GM12878 (cell line): ENCODE measurements around the gene SLC25A11. TPM values are rescaled to one million over a fixed set of nuclear protein-coding genes. Genes with fewer than 3 reads are reported as not detected.
A peak's percentile ranks its signal among the peaks of the same experiment; 100 is the strongest.

Experiments used
- ATAC-seq: fragments of 200-7000 bp; cut with Tn5 transposase; 3 replicates; pipeline ENCODE4 v1.9.1; 2020; ENCODE audit warnings: mild to moderate bottlenecking, moderate library complexity
- BruUV-seq: library from RNA; stranded (reverse); fragments of 400-500 nt; replicated peaks from 2 replicates; lab custom pipeline; 2021; lab: Mats Ljungman, UMichigan
- CTCF ChIA-PET: fragments of 300-600 bp; sonication (Branson Sonifier 250); formaldehyde crosslinking; extraction: SDS; loops from one replicate; lab custom pipeline; 2021; ENCODE audit warnings: inconsistent platforms; lab: Yijun Ruan, JAX
- POLR2A ChIA-PET: fragments of 350-600 bp; formaldehyde crosslinking; extraction: SDS; loops from one replicate; lab custom pipeline; 2021; ENCODE audit warnings: inconsistent platforms; lab: Charles Lee
- RAD21 ChIA-PET: fragments of 300-600 bp; sonication (Branson Sonifier 250); formaldehyde crosslinking; loops from one replicate; lab custom pipeline; 2023; ENCODE audit warnings: antibody characterized with exemption; ENCODE audit not compliant: unreplicated experiment; lab: Charles Lee
- SMC1A ChIA-PET: fragments of 300-600 bp; sonication (Branson Sonifier 250); formaldehyde crosslinking; loops from one replicate; lab custom pipeline; 2023; ENCODE audit not compliant: unreplicated experiment, uncharacterized antibody; lab: Charles Lee
- DNase-seq: peaks from one replicate; pipeline ENCODE4 v3.0.0-alpha.2; 2011; ENCODE audit warnings: low read depth, low spot score
- FAIRE-seq: peaks from 3 replicates; lab custom pipeline; 2011; peaks lifted over from hg19 to GRCh38; lab: Jason Lieb, UNC
- H2AFZ ChIP-seq: 2 replicates; pipeline ENCODE4 v1.6.0; 2011; ENCODE audit warnings: low read depth, low read length, control low read depth; ENCODE audit not compliant: control insufficient read depth
- H3K27ac ChIP-seq: 2 replicates; pipeline ENCODE4 v1.5.1; 2011; ENCODE audit warnings: control low read depth; ENCODE audit not compliant: control insufficient read depth, insufficient read depth
- H3K27me3 ChIP-seq, 2 experiments: replicated peaks in 1 of 2; 2 replicates each; pipeline versions ENCODE4 v1.6.0 to v1.6.1; 2011; ENCODE audit warnings: low read length in 1 of 2; ENCODE audit not compliant: control insufficient read depth in 2 of 2, insufficient read depth in 2 of 2
- H3K36me3 ChIP-seq, 2 experiments: 2 replicates each; pipeline ENCODE4 v1.5.1; 2011; ENCODE audit warnings: low read length in 1 of 2; ENCODE audit not compliant: control insufficient read depth in 2 of 2, insufficient read depth in 2 of 2
- H3K4me1 ChIP-seq: 2 replicates; pipeline ENCODE4 v1.6.1; 2011; ENCODE audit warnings: mild to moderate bottlenecking, low read length, moderate library complexity, mixed read lengths; ENCODE audit not compliant: control insufficient read depth, insufficient read depth
- H3K4me2 ChIP-seq: 2 replicates; pipeline ENCODE4 v1.6.0; 2011; ENCODE audit warnings: control low read depth; ENCODE audit not compliant: control insufficient read depth, insufficient read depth
- H3K4me3 ChIP-seq: fragments of 200-600 bp; sonication (generic); 2 replicates; pipeline ENCODE4 v1.5.1; 2016
- H3K79me2 ChIP-seq: 2 replicates; pipeline ENCODE4 v1.6.0; 2011; ENCODE audit warnings: low read length; ENCODE audit not compliant: control insufficient read depth, insufficient read depth
- H3K9ac ChIP-seq: 2 replicates; pipeline ENCODE4 v1.8.0; 2011; ENCODE audit warnings: low read length, control low read depth, mixed read lengths; ENCODE audit not compliant: control insufficient read depth, insufficient read depth
- H3K9me3 ChIP-seq: replicated peaks from 3 replicates; pipeline ENCODE4 v1.5.1; 2011; ENCODE audit warnings: mild to moderate bottlenecking, low read length; ENCODE audit not compliant: control insufficient read depth, insufficient read depth
- H4K20me1 ChIP-seq: 2 replicates; pipeline ENCODE4 v1.6.0; 2011; ENCODE audit not compliant: control insufficient read depth, insufficient read depth
- BCL11A ChIP-seq: IDR thresholded peaks from 2 replicates; pipeline ENCODE4 v1.6.1; 2011; ENCODE audit warnings: low read depth, low read length
- BHLHE40 ChIP-seq, 2 experiments: fragments of 450-650 bp in 1 of 2; IDR thresholded peaks; 2 replicates each; pipeline ENCODE4 v1.6.1; 2011 to 2017; ENCODE audit warnings: low read depth in 2 of 2, borderline replicate concordance in 1 of 2, improper control_type of control experiment in 1 of 2, low read length in 1 of 2, mild to moderate bottlenecking in 1 of 2
- CBFB ChIP-seq: IDR thresholded peaks from 2 replicates; pipeline ENCODE4 v1.6.1; 2016; ENCODE audit warnings: antibody characterized with exemption, low read depth
- CBX5 ChIP-seq: sonication (generic); IDR thresholded peaks from 2 replicates; pipeline ENCODE4 v1.6.1; 2016; ENCODE audit warnings: low read depth, moderate library complexity, mild to moderate bottlenecking, inconsistent platforms
- DPF2 ChIP-seq: fragments of 450-650 bp; IDR thresholded peaks from 2 replicates; pipeline ENCODE4 v1.6.1; 2017; ENCODE audit warnings: mild to moderate bottlenecking
- ETV6 ChIP-seq, 2 experiments: fragments of 450-650 bp in 1 of 2; IDR thresholded peaks in 1 of 2; conservative IDR thresholded peaks in 1 of 2; 2 replicates each; pipeline ENCODE4 v1.6.1; 2014; ENCODE audit warnings: antibody characterized with exemption in 1 of 2, borderline replicate concordance in 1 of 2, low read depth in 1 of 2, mild to moderate bottlenecking in 1 of 2, moderate library complexity in 1 of 2
- FOS ChIP-seq: IDR thresholded peaks from 3 replicates; pipeline ENCODE4 v1.6.1; 2011; ENCODE audit warnings: borderline replicate concordance; ENCODE audit not compliant: insufficient read length; ENCODE audit errors: extremely low read depth
- HCFC1 ChIP-seq: fragments of 150-350 bp; IDR thresholded peaks from 2 replicates; pipeline ENCODE4 v1.6.1; 2014; ENCODE audit warnings: low read length
- MEF2B ChIP-seq: fragments of 450-650 bp; IDR thresholded peaks from 2 replicates; pipeline ENCODE4 v1.6.1; 2018; ENCODE audit warnings: mild to moderate bottlenecking, moderate library complexity; ENCODE audit not compliant: partially characterized antibody, poor library complexity, severe bottlenecking
- MXI1 ChIP-seq: fragments of 150-350 bp; IDR thresholded peaks from 2 replicates; pipeline ENCODE4 v1.6.1; 2011; ENCODE audit warnings: low read depth, mild to moderate bottlenecking, inconsistent platforms, low read length, improper control_type of control experiment
- NR2C2 ChIP-seq: IDR thresholded peaks from 2 replicates; pipeline ENCODE4 v1.6.1; 2011; ENCODE audit warnings: borderline replicate concordance, low read depth; ENCODE audit not compliant: control insufficient read depth, insufficient read length
- NR2F1 ChIP-seq: fragments of 450-650 bp; conservative IDR thresholded peaks from 2 replicates; pipeline ENCODE4 v1.6.1; 2017; ENCODE audit warnings: mild to moderate bottlenecking
- POLR2AphosphoS2 ChIP-seq: IDR thresholded peaks from 2 replicates; pipeline ENCODE4 v1.6.1; 2011; ENCODE audit warnings: low read depth, mild to moderate bottlenecking, low read length, improper control_type of control experiment, moderate library complexity
- SIN3A ChIP-seq: IDR thresholded peaks from 2 replicates; pipeline ENCODE4 v1.6.1; 2012; ENCODE audit warnings: low read depth, low read length, improper control_type of control experiment
- TBL1XR1 ChIP-seq: IDR thresholded peaks from 2 replicates; pipeline ENCODE4 v1.6.1; 2012; ENCODE audit warnings: low read depth, low read length, improper control_type of control experiment
- TCF7 ChIP-seq: IDR thresholded peaks from 2 replicates; pipeline ENCODE4 v1.6.1; 2014; ENCODE audit warnings: antibody characterized with exemption, borderline replicate concordance
- YY1 ChIP-seq: IDR thresholded peaks from 2 replicates; pipeline ENCODE4 v1.6.1; 2011; ENCODE audit warnings: low read depth, mild to moderate bottlenecking, low read length
- ZBED1 ChIP-seq: IDR thresholded peaks from 2 replicates; pipeline ENCODE4 v1.6.1; 2016; ENCODE audit warnings: borderline replicate concordance
- ZNF207 ChIP-seq: fragments of 450-650 bp; IDR thresholded peaks from 2 replicates; pipeline ENCODE4 v1.6.1; 2014; ENCODE audit warnings: antibody characterized with exemption, mild to moderate bottlenecking, borderline replicate concordance
- WGBS: methylation state at CpG from one replicate; pipeline ENCODE4 v1.1.6; 2016; ENCODE audit warnings: low lambda C conversion rate; ENCODE audit not compliant: insufficient replicate concordance, insufficient coverage; ENCODE audit errors: missing lambda C conversion rate; 5-methylcytosine and 5-hydroxymethylcytosine counted together
- in situ Hi-C: fragments of 300-500 bp; cut with MboI; formaldehyde crosslinking; loops from 9 replicates; pipeline ENCODE4 v1.14.3; 2018; ENCODE audit warnings: mixed read lengths
- intact Hi-C: fragments of 100-400 bp; cut with micrococcal nuclease; formaldehyde crosslinking; loops from one replicate; pipeline ENCODE4 v1.14.2; 2022; ENCODE audit not compliant: unreplicated experiment
- polyA plus RNA-seq, 11 experiments: library from polyadenylated mRNA; depleted of rRNA in 4 of 11; unstranded in 6 of 11; stranded (reverse) in 5 of 11; fragments of >200 nt; fragmentation: Nextera tagmentation in 4 of 11; fragmentation: Illumina TruSeq in 1 of 11; extraction: Ambion mirVana in 4 of 11; extraction: Trizol in 1 of 11; gene quantifications; 1 replicate in 1 of 11; 2 replicates in 10 of 11; pipeline versions ENCODE4 v1.2.1 to v1.2.3, GENCODE V29; 2011 to 2016; ENCODE audit warnings: inconsistent platforms in 2 of 11, missing spikeins in 2 of 11, low read depth in 1 of 11
- total RNA-seq, 4 experiments: library from RNA; depleted of rRNA in 3 of 4; stranded (reverse); fragments of >200 nt in 3 of 4; fragmentation: Illumina TruSeq in 1 of 4; extraction: Trizol in 1 of 4; gene quantifications; 2 replicates each; pipeline versions ENCODE4 v1.2.1 to v1.2.3, GENCODE V29; 2013 to 2021
- TF ChIP-seq, protein P1 (sequence below): fragments of 450-650 bp; IDR thresholded peaks from 2 replicates; pipeline ENCODE4 v1.6.1; 2017; ENCODE audit warnings: mild to moderate bottlenecking, moderate library complexity

Gene SLC25A11
- total and polyA plus RNA-seq, 10 of the 15 experiments (the other 5 are each of a cell fraction or from before 2014, with no cell fraction given), result 5.8 to 142 (median 65.0) TPM

DNA sequence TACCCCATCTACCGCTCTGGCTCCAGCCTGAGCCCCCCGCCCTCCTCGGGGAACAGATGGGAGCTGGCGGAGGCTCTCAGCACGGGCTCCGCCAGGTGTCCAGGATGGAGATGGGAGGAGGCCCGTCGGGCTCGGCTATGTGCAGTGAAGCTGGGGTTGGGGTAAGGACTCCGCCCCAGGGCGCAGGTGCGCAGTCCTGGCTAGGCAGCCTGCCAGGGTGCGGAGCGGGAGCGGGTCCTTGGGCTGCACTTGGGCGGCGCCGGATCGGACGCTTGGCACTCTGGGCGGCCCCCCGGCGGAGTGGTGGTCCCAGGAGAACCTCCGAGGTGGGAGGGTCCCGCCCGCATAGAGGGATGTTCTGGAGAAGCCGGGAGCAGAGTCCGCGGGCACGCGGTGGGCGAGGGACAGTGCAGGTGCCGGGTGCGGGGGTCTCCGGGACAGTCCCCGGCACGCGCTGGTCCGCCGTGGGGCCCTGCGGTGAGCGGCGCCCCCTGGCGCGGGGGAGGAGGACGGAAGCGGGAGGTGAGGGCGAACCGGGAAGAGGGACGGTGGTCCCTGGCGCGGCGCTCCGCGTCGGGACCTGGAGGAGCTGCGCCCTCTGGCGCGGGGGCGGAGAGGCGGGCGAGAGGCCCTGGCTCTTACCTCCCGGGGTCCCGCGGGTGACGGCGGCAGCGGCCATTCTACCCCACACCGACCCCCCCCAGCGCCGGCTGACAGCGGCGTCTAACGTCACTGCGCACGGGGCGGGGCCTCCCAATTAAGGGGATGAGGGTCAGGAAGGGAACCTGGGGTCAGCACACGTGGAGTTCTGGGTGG, 47.3 kb upstream of the SLC25A11 start, which contains the start of gene CAMTA2:
CAMTA2 (minus strand) TSS at position 725 of the 816 bp plus-strand sequence. CDS start 1,453 bp downstream, outside the sequence.
- DNase-seq, result no peak
- H3K4me2 ChIP-seq, result peak within 1 kb of the TSS; percentile 99
- ATAC-seq, result peak; percentile 92
- H3K27ac ChIP-seq, result peak within 1 kb of the TSS; percentile 90
- H3K79me2 ChIP-seq, result peaks cover 25% of the 10 kb centered on the region
- peak within 1 kb of the TSS; percentile 74 for H3K4me3 ChIP-seq
- CTCF ChIA-PET, result interaction anchor here (0.6 to 2.5 kb wide), 18 partner anchors 10 to 78 kb away, joined by 3 to 19 read pairs (median 4); partner anchors contain the start of gene SPAG7
- POLR2A ChIA-PET, result interaction anchor here (1.1 to 2.3 kb wide), 8 partner anchors 11 to 78 kb away, joined by 3 to 22 read pairs (median 4); partner anchors contain the start of genes INCA1, KIF1C, RNF167 and SLC25A11
- no peaks in the 10 kb centered on the region for H4K20me1 ChIP-seq
- under 1% methylated on average over 69 of the region's 78 CpGs for WGBS
- H3K27me3 ChIP-seq, result no peaks in the 10 kb centered on the region
- H3K9ac ChIP-seq, result peak within 1 kb of the TSS; percentile 96
- peaks cover 0 to 4% of the 10 kb centered on the region in 2 experiments; a peak in 1 of 4 replicates for H3K36me3 ChIP-seq
- no peak for FAIRE-seq
- peak within 1 kb of the TSS; percentile 90 for H2AFZ ChIP-seq
- H3K4me1 ChIP-seq, result peaks cover 19% of the 10 kb centered on the region
- SMC1A ChIA-PET, result interaction anchor here (0.8 to 2.8 kb wide), 8 partner anchors 10 to 75 kb away, joined by 3 to 13 read pairs (median 6); partner anchors contain the start of genes INCA1, KIF1C, RNF167 and SLC25A11
- BruUV-seq, result TSS peak; percentile 63
- intact Hi-C loops, result no loop called here
- RAD21 ChIA-PET, result interaction anchor here (0.6 to 3.7 kb wide), 12 partner anchors 11 to 251 kb away, joined by 3 to 15 read pairs (median 4); partner anchors contain the start of genes INCA1, KIF1C and SPAG7
- in situ Hi-C loops, result no loop called here
- H3K9me3 ChIP-seq, result no peaks in the 10 kb centered on the region
- TF ChIP-seq BHLHE40 (IDR thresholded peaks at IDR 0.05; ENCODE audit: borderline replicate concordance in 1 of 2, low read depth in 2 of 2, low read length in 1 of 2) (peak; percentile 65 to 93), DPF2 (peak; percentile 87; the same call in 1 of the 2 replicates), SIN3A (peak; percentile 46; the same call in 1 of the 2 replicates), CBFB (0 out of 2 replicates have a peak, but pooled peaks have one; percentile 13), TCF7 (no peak), ETV6 (conservative IDR thresholded peaks at IDR 0.05 in 1 of 2, IDR thresholded peaks at IDR 0.05 in 1 of 2; ENCODE audit: borderline replicate concordance in 1 of 2, low read depth in 1 of 2) (no peak), NR2F1 (peak; percentile 96), POLR2AphosphoS2 (peak; percentile 45; the same call in 1 of the 2 replicates), FOS (no peak), CBX5 (no peak), ZBED1 (no peak), NR2C2 (no peak), MEF2B (peak; percentile 39), HCFC1 (peak; percentile 30; the same call in 1 of the 2 replicates), ZNF207 (peak; percentile 17; the same call in 1 of the 2 replicates), YY1 (peak; percentile 94), MXI1 (peak; percentile 92), TBL1XR1 (no peak), BCL11A (no peak)
- TF ChIP-seq, protein P1, sequence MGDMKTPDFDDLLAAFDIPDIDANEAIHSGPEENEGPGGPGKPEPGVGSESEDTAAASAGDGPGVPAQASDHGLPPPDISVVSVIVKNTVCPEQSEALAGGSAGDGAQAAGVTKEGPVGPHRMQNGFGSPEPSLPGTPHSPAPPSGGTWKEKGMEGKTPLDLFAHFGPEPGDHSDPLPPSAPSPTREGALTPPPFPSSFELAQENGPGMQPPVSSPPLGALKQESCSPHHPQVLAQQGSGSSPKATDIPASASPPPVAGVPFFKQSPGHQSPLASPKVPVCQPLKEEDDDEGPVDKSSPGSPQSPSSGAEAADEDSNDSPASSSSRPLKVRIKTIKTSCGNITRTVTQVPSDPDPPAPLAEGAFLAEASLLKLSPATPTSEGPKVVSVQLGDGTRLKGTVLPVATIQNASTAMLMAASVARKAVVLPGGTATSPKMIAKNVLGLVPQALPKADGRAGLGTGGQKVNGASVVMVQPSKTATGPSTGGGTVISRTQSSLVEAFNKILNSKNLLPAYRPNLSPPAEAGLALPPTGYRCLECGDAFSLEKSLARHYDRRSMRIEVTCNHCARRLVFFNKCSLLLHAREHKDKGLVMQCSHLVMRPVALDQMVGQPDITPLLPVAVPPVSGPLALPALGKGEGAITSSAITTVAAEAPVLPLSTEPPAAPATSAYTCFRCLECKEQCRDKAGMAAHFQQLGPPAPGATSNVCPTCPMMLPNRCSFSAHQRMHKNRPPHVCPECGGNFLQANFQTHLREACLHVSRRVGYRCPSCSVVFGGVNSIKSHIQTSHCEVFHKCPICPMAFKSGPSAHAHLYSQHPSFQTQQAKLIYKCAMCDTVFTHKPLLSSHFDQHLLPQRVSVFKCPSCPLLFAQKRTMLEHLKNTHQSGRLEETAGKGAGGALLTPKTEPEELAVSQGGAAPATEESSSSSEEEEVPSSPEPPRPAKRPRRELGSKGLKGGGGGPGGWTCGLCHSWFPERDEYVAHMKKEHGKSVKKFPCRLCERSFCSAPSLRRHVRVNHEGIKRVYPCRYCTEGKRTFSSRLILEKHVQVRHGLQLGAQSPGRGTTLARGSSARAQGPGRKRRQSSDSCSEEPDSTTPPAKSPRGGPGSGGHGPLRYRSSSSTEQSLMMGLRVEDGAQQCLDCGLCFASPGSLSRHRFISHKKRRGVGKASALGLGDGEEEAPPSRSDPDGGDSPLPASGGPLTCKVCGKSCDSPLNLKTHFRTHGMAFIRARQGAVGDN, result peak; percentile 27; the same call in 1 of the 2 replicates
